H9 (cell line): ENCODE results near the gene IDH1. TPM values are rescaled to one million over a fixed set of nuclear protein-coding genes. Genes with fewer than 3 reads are reported as not detected.

Experiments used
- DNase-seq: peaks from one replicate; pipeline ENCODE4 v3.0.0-alpha.2; 2017
- H2AFZ ChIP-seq: one replicate; pipeline ENCODE4 v1.6.1; 2013; ENCODE audit warnings: mild to moderate bottlenecking, low read length, control low read depth, moderate library complexity
- H2AK5ac ChIP-seq: 2 replicates; pipeline ENCODE4 v1.6.1; 2013; ENCODE audit warnings: low read length, control low read depth, mixed read lengths; ENCODE audit not compliant: insufficient read length
- H2BK120ac ChIP-seq: one replicate; pipeline ENCODE4 v1.6.1; 2013; ENCODE audit warnings: low read depth, mild to moderate bottlenecking, low read length, control low read depth, inconsistent platforms; ENCODE audit not compliant: poor library complexity, severe bottlenecking
- H2BK12ac ChIP-seq: 2 replicates; pipeline ENCODE4 v1.6.1; 2013; ENCODE audit warnings: low read length, control low read depth, mixed read lengths, low read depth; ENCODE audit not compliant: insufficient read length
- H2BK15ac ChIP-seq: 2 replicates; pipeline ENCODE4 v1.6.1; 2013; ENCODE audit warnings: low read depth, low read length, control low read depth
- H2BK20ac ChIP-seq: one replicate; pipeline ENCODE4 v1.6.1; 2013; ENCODE audit warnings: low read depth, mild to moderate bottlenecking, low read length, control low read depth, inconsistent platforms; ENCODE audit not compliant: poor library complexity, severe bottlenecking
- H2BK5ac ChIP-seq: 2 replicates; pipeline ENCODE4 v1.6.1; 2013; ENCODE audit warnings: low read length, control low read depth, mixed read lengths; ENCODE audit not compliant: insufficient read length
- H3K14ac ChIP-seq: 2 replicates; pipeline ENCODE4 v1.6.1; 2013; ENCODE audit warnings: low read length, control low read depth; ENCODE audit not compliant: insufficient read depth
- H3K18ac ChIP-seq: 2 replicates; pipeline ENCODE4 v1.6.1; 2013; ENCODE audit warnings: low read depth, mild to moderate bottlenecking, mixed read lengths, low read length, control low read depth; ENCODE audit not compliant: insufficient read length
- H3K23ac ChIP-seq: 2 replicates; pipeline ENCODE4 v1.6.1; 2013; ENCODE audit warnings: low read length, control low read depth, mixed read lengths, low read depth; ENCODE audit not compliant: insufficient read length
- H3K23me2 ChIP-seq: 2 replicates; pipeline ENCODE4 v1.6.1; 2013; ENCODE audit warnings: low read depth, mild to moderate bottlenecking, mixed read lengths, low read length, control low read depth; ENCODE audit not compliant: insufficient read length, poor library complexity, severe bottlenecking
- H3K27ac ChIP-seq: 2 replicates; pipeline ENCODE4 v1.5.1; 2013; ENCODE audit warnings: low read length, control low read depth, mixed read lengths, low read depth; ENCODE audit not compliant: insufficient read length
- H3K27me3 ChIP-seq: 2 replicates; pipeline ENCODE4 v1.6.1; 2013; ENCODE audit warnings: low read length, control low read depth, inconsistent platforms; ENCODE audit not compliant: insufficient read depth
- H3K4ac ChIP-seq: 2 replicates; pipeline ENCODE4 v1.6.1; 2013; ENCODE audit warnings: low read depth, mild to moderate bottlenecking, control low read depth, inconsistent platforms, low read length, moderate library complexity
- H3K4me1 ChIP-seq: 2 replicates; pipeline ENCODE4 v1.6.1; 2013; ENCODE audit warnings: low read length, control low read depth, inconsistent platforms; ENCODE audit not compliant: insufficient read depth
- H3K4me2 ChIP-seq: 2 replicates; pipeline ENCODE4 v1.6.1; 2013; ENCODE audit warnings: low read length, control low read depth, mixed read lengths; ENCODE audit not compliant: insufficient read length, insufficient read depth
- H3K56ac ChIP-seq: 2 replicates; pipeline ENCODE4 v1.6.1; 2013; ENCODE audit warnings: low read depth, mild to moderate bottlenecking, mixed read lengths, low read length, control low read depth; ENCODE audit not compliant: insufficient read length
- H3K79me1 ChIP-seq: 2 replicates; pipeline ENCODE4 v1.6.1; 2013; ENCODE audit warnings: low read depth, mild to moderate bottlenecking, moderate library complexity, low read length, control low read depth, inconsistent platforms; ENCODE audit not compliant: insufficient read depth, poor library complexity, severe bottlenecking
- H3K79me2 ChIP-seq: 2 replicates; pipeline ENCODE4 v1.6.1; 2013; ENCODE audit warnings: low read length, control low read depth, inconsistent platforms; ENCODE audit not compliant: insufficient read depth
- H3K9ac ChIP-seq: 2 replicates; pipeline ENCODE4 v1.6.1; 2013; ENCODE audit warnings: low read length, control low read depth, mixed read lengths; ENCODE audit not compliant: insufficient read length; ENCODE audit errors: extremely low read depth
- H3K9me3 ChIP-seq: one replicate; pipeline ENCODE4 v1.6.1; 2013; ENCODE audit warnings: low read depth, low read length, inconsistent platforms; ENCODE audit not compliant: control insufficient read depth
- H3T11ph ChIP-seq: one replicate; pipeline ENCODE4 v1.6.1; 2013; ENCODE audit warnings: mild to moderate bottlenecking, low read length, control low read depth, inconsistent platforms
- H4K20me1 ChIP-seq: one replicate; pipeline ENCODE4 v1.6.1; 2013; ENCODE audit not compliant: control insufficient read depth, insufficient read length, insufficient read depth
- H4K5ac ChIP-seq: 2 replicates; pipeline ENCODE4 v1.6.1; 2013; ENCODE audit warnings: low read depth, mild to moderate bottlenecking, mixed read lengths, low read length, control low read depth; ENCODE audit not compliant: insufficient read length
- H4K8ac ChIP-seq: replicated peaks from 2 replicates; pipeline ENCODE4 v1.6.1; 2013; ENCODE audit warnings: low read length, control low read depth, mixed read lengths, low read depth; ENCODE audit not compliant: insufficient read length
- H4K91ac ChIP-seq: 2 replicates; pipeline ENCODE4 v1.6.1; 2013; ENCODE audit warnings: low read depth, mild to moderate bottlenecking, moderate library complexity, mixed read lengths, low read length, control low read depth; ENCODE audit not compliant: insufficient read length
- H3K27ac Mint-ChIP-seq, 3 experiments: 2 replicates in 2 of 3; 3 replicates in 1 of 3; pipeline ENCODE4 v1.8.0; 2020 to 2021; ENCODE audit warnings: mixed read lengths in 3 of 3, mild to moderate bottlenecking in 1 of 3, moderate library complexity in 1 of 3
- H3K27me3 Mint-ChIP-seq: 2 replicates; pipeline ENCODE4 v1.8.0; 2021; ENCODE audit warnings: low read depth, mild to moderate bottlenecking, moderate library complexity, mixed read lengths
- H3K36me3 Mint-ChIP-seq, 3 experiments: 2 replicates in 2 of 3; 3 replicates in 1 of 3; pipeline ENCODE4 v1.8.0; 2020 to 2021; ENCODE audit warnings: low read depth in 3 of 3, mixed read lengths in 3 of 3; ENCODE audit not compliant: insufficient read depth in 1 of 3
- H3K4me1 Mint-ChIP-seq, 2 experiments: 2 replicates each; pipeline ENCODE4 v1.8.0; 2020; ENCODE audit warnings: mixed read lengths in 2 of 2
- H3K4me3 Mint-ChIP-seq, 2 experiments: 2 replicates in 1 of 2; 3 replicates in 1 of 2; pipeline ENCODE4 v1.8.0; 2020 to 2021; ENCODE audit warnings: mild to moderate bottlenecking in 2 of 2, mixed read lengths in 2 of 2, moderate library complexity in 1 of 2
- H3K9me3 Mint-ChIP-seq, 2 experiments: 2 replicates in 1 of 2; 3 replicates in 1 of 2; pipeline ENCODE4 v1.8.0; 2020; ENCODE audit warnings: mild to moderate bottlenecking in 2 of 2, mixed read lengths in 2 of 2, moderate library complexity in 1 of 2
- CTCF ChIP-seq: fragments of 200-600 bp; sonication (generic); conservative IDR thresholded peaks from 3 replicates; pipeline ENCODE4 v1.8.0; 2021; ENCODE audit warnings: antibody characterized with exemption, mild to moderate bottlenecking
- WGBS: extraction: QIAGEN DNeasy Blood & Tissue Kit; methylation state at CpG from one replicate; pipeline ENCODE4 v1.1.7; 2013; ENCODE audit warnings: missing lambda C conversion rate, low lambda C conversion rate, mixed read lengths; ENCODE audit not compliant: insufficient read length; ENCODE audit errors: extremely low coverage; 5-methylcytosine and 5-hydroxymethylcytosine counted together
- total RNA-seq: library from RNA; stranded (reverse); gene quantifications from 2 replicates; pipeline ENCODE4 v1.2.1, GENCODE V29; 2021

IDH1 gene
- total RNA-seq, 1 experiment from 2014 or later = 234 TPM

DNA sequence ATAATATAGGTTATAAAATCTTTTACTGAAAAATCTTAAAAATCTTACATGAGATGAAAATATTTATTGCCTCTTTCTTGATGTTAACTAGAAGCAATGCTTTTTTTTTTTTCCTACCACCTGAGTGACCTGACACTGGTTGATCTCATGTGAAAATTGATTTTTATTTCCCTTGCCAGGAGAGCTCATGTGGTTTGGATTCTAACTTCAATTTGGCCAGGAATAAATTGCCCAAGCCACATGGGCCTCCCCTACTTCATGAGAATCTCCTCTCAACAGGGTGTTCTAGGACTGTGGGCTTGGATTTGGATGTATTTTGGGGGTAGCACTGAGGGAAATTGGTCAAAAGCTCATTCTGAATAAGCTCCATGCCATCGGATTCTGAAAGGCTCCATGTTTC, 20.1 kb downstream of the IDH1 start:
- H3K14ac ChIP-seq = no peak overlapping the region
- H3K4ac ChIP-seq = no peak overlapping the region
- H3K27me3 ChIP-seq = no peaks in the 10 kb centered on the region
- H2BK120ac ChIP-seq = no peak overlapping the region
- no peak overlapping the region for H3K4me2 ChIP-seq
- peaks cover 38 to 46% (median 44%) of the 10 kb centered on the region in 3 experiments for H3K36me3 Mint-ChIP-seq
- H2BK5ac ChIP-seq = no peak overlapping the region
- H2BK12ac ChIP-seq = no peak overlapping the region
- H2AFZ ChIP-seq = no peak overlapping the region
- H3K23me2 ChIP-seq = no peaks in the 10 kb centered on the region
- H3K4me3 Mint-ChIP-seq = no peak overlapping the region
- no peak overlapping the region for H2BK20ac ChIP-seq
- peak overlapping the region in 2 of 3 experiments; percentile 4 to 7; a peak in 1 of 7 replicates for H3K27ac Mint-ChIP-seq
- H3K18ac ChIP-seq = no peak overlapping the region
- H3T11ph ChIP-seq = no peak overlapping the region
- no peak overlapping the region for H4K5ac ChIP-seq
- no CpG with 5 or more reads among the region's 1 CpG for WGBS
- no peak overlapping the region for H3K23ac ChIP-seq
- H4K91ac ChIP-seq = no peak overlapping the region
- no peaks in the 10 kb centered on the region for H3K79me1 ChIP-seq
- H3K56ac ChIP-seq = no peak overlapping the region
- no peak overlapping the region for H3K9ac ChIP-seq
- no peaks in the 10 kb centered on the region for H3K4me1 Mint-ChIP-seq
- no peak for DNase-seq
- no peaks in the 10 kb centered on the region for H3K9me3 ChIP-seq
- no peak overlapping the region for H2BK15ac ChIP-seq
- no peaks in the 10 kb centered on the region for H4K20me1 ChIP-seq
- H2AK5ac ChIP-seq = no peak overlapping the region
- H3K9me3 Mint-ChIP-seq = peaks cover 4 to 19% of the 10 kb centered on the region in 2 experiments; a peak in 4 of 5 replicates
- no peaks in the 10 kb centered on the region for H3K4me1 ChIP-seq
- H4K8ac ChIP-seq = no peak overlapping the region
- no peak overlapping the region for H3K27ac ChIP-seq
- H3K27me3 Mint-ChIP-seq = no peaks in the 10 kb centered on the region
- no peaks in the 10 kb centered on the region for H3K79me2 ChIP-seq
- TF ChIP-seq CTCF = no peak
